ENCODE data around the gene MAMSTR. TPM values are rescaled to one million over a fixed set of nuclear protein-coding genes. Genes with fewer than 3 reads are reported as not detected.

The MAMSTR gene
- total and polyA plus RNA-seq, 2 donors (not counting 1 experiment from before 2014, with no cell fraction given), result 0.84 to 0.99 TPM

- H3K27me3 ChIP-seq (ENCODE audit: control insufficient read depth, insufficient read depth, low read length), result no peaks in the 10 kb centered on the region
- no peak overlapping the region for H3K4me2 ChIP-seq (ENCODE audit: extremely low read depth, insufficient read depth, low read length)
- H3K9me3 ChIP-seq (ENCODE audit: control insufficient read depth, insufficient read depth, low read depth, low read length), result no peaks in the 10 kb centered on the region
- no peak for DNase-seq (ENCODE audit: low read depth in 2 of 2)
- no peak overlapping the region for H3K27ac ChIP-seq (ENCODE audit: insufficient read depth, low read length)
- no peak overlapping the region for H3K4me3 ChIP-seq (replicated peaks in 1 of 4; ENCODE audit: control extremely low read depth in 1 of 4, insufficient read depth in 1 of 4, low read depth in 3 of 4, low read length in 4 of 4)
- TF ChIP-seq CTCF (conservative IDR thresholded peaks at IDR 0.05 in 1 of 2, IDR thresholded peaks at IDR 0.05 in 1 of 2; ENCODE audit: low read depth in 1 of 2, low read length in 2 of 2) (no peak), EZH2 (IDR thresholded peaks at IDR 0.05; ENCODE audit: low read length, missing control alignments) (no peak)
- no peaks in the 10 kb centered on the region for H3K4me1 ChIP-seq (ENCODE audit: control insufficient read depth, extremely low read depth, insufficient read depth, low read length)
- H4K20me1 ChIP-seq (ENCODE audit: control insufficient read depth, extremely low read depth, insufficient read depth, low read length), result no peaks in the 10 kb centered on the region
- no peaks in the 10 kb centered on the region for H3K36me3 ChIP-seq (ENCODE audit: control insufficient read depth, insufficient read depth, low read length)
- H3K9ac ChIP-seq (ENCODE audit: insufficient read depth, low read length), result no peak overlapping the region
- H3K79me2 ChIP-seq (ENCODE audit: control insufficient read depth, insufficient read depth, low read length), result no peaks in the 10 kb centered on the region
- no peak overlapping the region for H2AFZ ChIP-seq (ENCODE audit: low read length)
Observed at GRCh38 chr19:48668332-48668731, 51.2 kb downstream of the MAMSTR start.

- H3K9ac ChIP-seq (ENCODE audit: insufficient read depth, low read length), result no peak overlapping the region
- H3K4me2 ChIP-seq (ENCODE audit: extremely low read depth, insufficient read depth, low read length), result no peak overlapping the region
- H3K4me3 ChIP-seq (replicated peaks in 1 of 4; ENCODE audit: control extremely low read depth in 1 of 4, insufficient read depth in 1 of 4, low read depth in 3 of 4, low read length in 4 of 4), result no peak overlapping the region
- no peaks in the 10 kb centered on the region for H3K79me2 ChIP-seq (ENCODE audit: control insufficient read depth, insufficient read depth, low read length)
- H3K27me3 ChIP-seq (ENCODE audit: control insufficient read depth, insufficient read depth, low read length), result no peaks in the 10 kb centered on the region
- TF ChIP-seq EZH2 (IDR thresholded peaks at IDR 0.05; ENCODE audit: low read length, missing control alignments), result no peak
- no peak for TF ChIP-seq CTCF (conservative IDR thresholded peaks at IDR 0.05 in 1 of 2, IDR thresholded peaks at IDR 0.05 in 1 of 2; ENCODE audit: low read depth in 1 of 2, low read length in 2 of 2)
- H2AFZ ChIP-seq (ENCODE audit: low read length), result no peak overlapping the region
- no peaks in the 10 kb centered on the region for H3K4me1 ChIP-seq (ENCODE audit: control insufficient read depth, extremely low read depth, insufficient read depth, low read length)
- no peak overlapping the region for H3K27ac ChIP-seq (ENCODE audit: insufficient read depth, low read length)
- no peaks in the 10 kb centered on the region for H3K9me3 ChIP-seq (ENCODE audit: control insufficient read depth, insufficient read depth, low read depth, low read length)
- H3K36me3 ChIP-seq (ENCODE audit: control insufficient read depth, insufficient read depth, low read length), result no peaks in the 10 kb centered on the region
- no peak for DNase-seq (ENCODE audit: low read depth in 2 of 2)
- no peaks in the 10 kb centered on the region for H4K20me1 ChIP-seq (ENCODE audit: control insufficient read depth, extremely low read depth, insufficient read depth, low read length)
Observed at GRCh38 chr19:48665786-48666185, 53.7 kb downstream of the MAMSTR start.

- no peak overlapping the region for H2AFZ ChIP-seq (ENCODE audit: low read length)
- no peaks in the 10 kb centered on the region for H3K9me3 ChIP-seq (ENCODE audit: control insufficient read depth, insufficient read depth, low read depth, low read length)
- H4K20me1 ChIP-seq (ENCODE audit: control insufficient read depth, extremely low read depth, insufficient read depth, low read length), result no peaks in the 10 kb centered on the region
- H3K4me2 ChIP-seq (ENCODE audit: extremely low read depth, insufficient read depth, low read length), result no peak overlapping the region
- no peak overlapping the region for H3K9ac ChIP-seq (ENCODE audit: insufficient read depth, low read length)
- H3K4me3 ChIP-seq (replicated peaks in 1 of 4; ENCODE audit: control extremely low read depth in 1 of 4, insufficient read depth in 1 of 4, low read depth in 3 of 4, low read length in 4 of 4), result no peak overlapping the region
- no peaks in the 10 kb centered on the region for H3K4me1 ChIP-seq (ENCODE audit: control insufficient read depth, extremely low read depth, insufficient read depth, low read length)
- no peaks in the 10 kb centered on the region for H3K27me3 ChIP-seq (ENCODE audit: control insufficient read depth, insufficient read depth, low read length)
- TF ChIP-seq EZH2 (IDR thresholded peaks at IDR 0.05; ENCODE audit: low read length, missing control alignments), result no peak
- no peak for TF ChIP-seq CTCF (conservative IDR thresholded peaks at IDR 0.05 in 1 of 2, IDR thresholded peaks at IDR 0.05 in 1 of 2; ENCODE audit: low read depth in 1 of 2, low read length in 2 of 2)
- DNase-seq (ENCODE audit: low read depth in 2 of 2), result no peak
- H3K36me3 ChIP-seq (ENCODE audit: control insufficient read depth, insufficient read depth, low read length), result no peaks in the 10 kb centered on the region
- H3K27ac ChIP-seq (ENCODE audit: insufficient read depth, low read length), result no peak overlapping the region
- H3K79me2 ChIP-seq (ENCODE audit: control insufficient read depth, insufficient read depth, low read length), result no peaks in the 10 kb centered on the region
Observed at GRCh38 chr19:48664476-48664875, 55.0 kb downstream of the MAMSTR start.

All from fibroblast of lung (primary cell).